ENCODE results near the gene TESK1. TPM values are rescaled to one million over a fixed set of nuclear protein-coding genes. Genes with fewer than 3 reads are reported as not detected.
"Not testable (repeated sequence)": the region's sequence is repeated elsewhere in the genome, so short reads cannot be mapped to it uniquely, and the experiment has no call there.

Gene TESK1
- total RNA-seq, 8 experiments from 2014 or later: 15.9 to 30.6 (median 23.0) TPM

DNA sequence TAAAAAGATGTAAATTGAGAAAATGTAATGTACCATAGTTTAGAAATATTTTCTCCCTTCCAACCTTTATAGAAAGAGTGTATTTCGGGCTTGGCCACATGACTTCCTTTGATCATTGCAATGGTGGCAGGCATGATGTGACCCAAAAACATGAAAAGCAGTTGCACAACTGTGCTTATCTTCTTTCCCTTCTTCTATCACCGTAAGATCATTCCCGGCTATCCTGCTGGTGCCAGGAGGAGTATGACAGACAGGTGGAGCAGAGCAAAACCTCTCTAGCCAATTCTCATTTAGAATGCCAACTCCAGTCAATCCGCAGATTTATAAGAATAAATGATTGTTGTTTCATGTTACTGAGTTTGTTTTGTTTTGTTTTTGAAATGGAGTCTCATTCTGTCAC is 10.6 kb upstream of the TESK1 start:
- in situ Hi-C loops (cut with MboI; ENCODE audit: low pct_unique_long_range_greater_than_20kb in 2 of 9, low sequenced_read_pairs in 9 of 9, unreplicated experiment in 9 of 9): no loop called here
- H3K27ac ChIP-seq: no peak overlapping the region
- no peak overlapping the region for H3K4me3 ChIP-seq
- ATAC-seq (replicated peaks in 6 of 8): no peak
- 57 to 100% (median 90%) methylated on average over 1 to 4 of the region's 4 CpGs; no CpG with 5 or more reads in 1 of the 10 experiments for whole genome bisulfite sequencing, 10 experiments
- no peaks in the 10 kb centered on the region for H3K4me1 ChIP-seq (replicated peaks in 1 of 2)

DNA sequence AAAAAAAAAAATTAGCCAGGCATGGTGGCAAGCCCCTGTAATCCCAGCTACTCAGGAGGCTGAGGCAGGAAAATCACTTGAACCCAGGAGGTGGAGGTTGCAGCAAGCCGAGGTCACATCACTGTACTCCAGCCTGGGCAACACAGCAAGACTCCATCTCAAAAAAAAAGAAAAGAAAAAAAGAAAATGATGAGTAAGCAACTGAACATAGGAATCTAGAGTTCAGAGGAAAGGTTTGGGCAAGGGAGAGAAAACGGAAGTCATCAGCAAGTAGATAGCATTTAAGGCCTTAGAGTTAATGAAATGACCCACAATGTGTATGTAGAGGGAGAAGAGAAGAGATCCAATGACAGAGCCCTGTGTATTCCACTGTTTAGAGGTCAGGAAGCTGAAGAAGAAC is 8.2 kb upstream of the TESK1 start:
- WGBS, 10 experiments: 37 to 100% (median 87%) methylated on average over 1 to 2 of the region's 2 CpGs
- H3K4me3 ChIP-seq; H3K27ac ChIP-seq; ATAC-seq (replicated peaks in 6 of 8); H3K4me1 ChIP-seq (replicated peaks in 1 of 2); in situ Hi-C loops (cut with MboI; ENCODE audit: low pct_unique_long_range_greater_than_20kb in 2 of 9, low sequenced_read_pairs in 9 of 9, unreplicated experiment in 9 of 9): not testable (repeated sequence)

DNA sequence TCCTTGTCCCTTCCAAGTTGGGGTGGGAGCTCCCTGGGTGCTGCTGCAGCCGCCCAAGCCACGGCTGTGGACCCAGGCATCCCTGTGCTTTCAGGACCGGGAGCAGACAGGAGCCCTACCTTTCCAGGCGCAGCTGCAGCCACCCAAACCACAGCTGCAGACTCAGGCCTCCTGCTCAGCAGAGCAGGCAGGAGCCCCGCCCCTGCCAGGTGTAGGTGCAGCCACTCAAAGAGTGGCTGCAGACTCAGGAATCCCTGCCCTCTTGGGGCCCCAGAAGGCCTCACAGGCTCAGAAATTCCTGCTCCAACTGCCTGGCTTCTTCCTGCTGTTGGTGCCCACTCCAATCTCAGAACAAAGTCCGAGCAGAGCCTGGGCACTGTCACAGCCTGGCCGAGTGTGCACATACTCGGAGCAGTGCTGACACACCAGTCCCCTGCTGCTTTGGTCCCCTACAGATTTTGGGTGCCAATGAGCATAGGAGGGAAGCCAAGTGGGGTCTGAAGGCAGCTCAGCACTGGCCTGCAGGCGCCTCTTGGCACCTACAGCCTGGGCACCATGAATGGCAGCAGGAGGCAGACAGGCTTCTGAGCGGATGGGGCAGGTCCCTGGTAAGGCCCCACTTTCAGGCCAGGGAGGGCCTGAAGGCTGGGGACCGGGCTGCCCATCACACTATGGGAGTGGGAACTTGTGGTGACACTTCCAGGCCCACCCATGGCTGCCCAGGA is 6.0 kb upstream of the TESK1 start:
- H3K4me1 ChIP-seq (replicated peaks in 1 of 2): peaks cover 4 to 8% of the 10 kb centered on the region in 2 donors
- no peak overlapping the region for H3K27ac ChIP-seq
- WGBS, 10 experiments: 70 to 90% (median 80%) methylated on average over 1 to 3 of the region's 11 CpGs; no CpG with 5 or more reads in 4 of the 10 experiments
- in situ Hi-C loops (cut with MboI; ENCODE audit: low pct_unique_long_range_greater_than_20kb in 2 of 9, low sequenced_read_pairs in 9 of 9, unreplicated experiment in 9 of 9): no loop called here
- ATAC-seq (replicated peaks in 6 of 8): no peak
- no peak overlapping the region for H3K4me3 ChIP-seq

DNA sequence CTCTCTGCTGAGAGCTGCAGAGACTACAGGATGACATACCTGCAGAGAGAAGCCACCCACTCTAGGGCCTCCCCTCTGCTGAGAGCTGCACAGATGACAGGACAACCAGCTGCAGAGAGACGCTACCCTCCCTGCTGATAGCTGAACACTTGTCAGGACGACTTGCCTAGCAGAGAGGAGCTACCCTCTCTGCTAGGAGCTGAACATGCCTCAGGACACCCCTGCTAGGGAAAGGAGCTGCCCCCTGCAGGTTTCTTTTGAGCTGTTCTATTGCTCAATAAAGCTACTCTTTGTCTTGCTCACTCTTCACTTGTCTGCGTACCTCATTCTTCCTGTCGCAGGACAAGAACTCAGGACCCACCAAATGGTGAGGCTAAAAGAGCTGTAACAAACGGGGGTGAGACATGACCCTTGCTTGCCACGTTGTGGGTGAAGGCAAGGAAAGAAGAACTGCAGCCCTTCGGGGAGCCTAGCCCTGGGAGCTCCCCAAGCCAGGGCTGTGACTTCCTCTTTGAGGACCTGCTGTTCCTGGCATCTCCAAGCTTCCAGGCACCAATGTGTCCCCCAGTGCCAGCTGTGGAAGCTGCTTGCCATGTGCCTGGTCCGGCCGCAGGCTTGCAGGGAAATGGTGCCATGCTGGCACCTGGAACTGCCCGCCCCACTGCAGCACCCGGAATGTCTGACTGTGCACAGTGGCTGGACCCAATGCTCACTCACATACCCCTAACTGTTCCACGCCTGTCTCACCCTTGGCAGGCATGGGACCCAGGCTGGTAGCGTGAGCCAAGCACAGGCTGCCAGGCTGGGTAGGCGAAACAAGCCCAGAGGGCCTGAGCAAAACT is 5.1 kb upstream of the TESK1 start:
- no peak for ATAC-seq (replicated peaks in 6 of 8)
- H3K27ac ChIP-seq: no peak overlapping the region
- H3K4me3 ChIP-seq: no peak overlapping the region
- 58 to 82% (median 66%) methylated on average over 2 to 9 of the region's 14 CpGs; no CpG with 5 or more reads in 3 of the 10 experiments for WGBS, 10 experiments
- in situ Hi-C loops (cut with MboI; ENCODE audit: low pct_unique_long_range_greater_than_20kb in 2 of 9, low sequenced_read_pairs in 9 of 9, unreplicated experiment in 9 of 9): loop anchor here in 1 of 9 experiments (25.0 kb wide), 1 partner anchor 88 kb away; no protein-coding TSS in a partner anchor
- peaks cover 4 to 8% of the 10 kb centered on the region in 2 donors for H3K4me1 ChIP-seq (replicated peaks in 1 of 2)

DNA sequence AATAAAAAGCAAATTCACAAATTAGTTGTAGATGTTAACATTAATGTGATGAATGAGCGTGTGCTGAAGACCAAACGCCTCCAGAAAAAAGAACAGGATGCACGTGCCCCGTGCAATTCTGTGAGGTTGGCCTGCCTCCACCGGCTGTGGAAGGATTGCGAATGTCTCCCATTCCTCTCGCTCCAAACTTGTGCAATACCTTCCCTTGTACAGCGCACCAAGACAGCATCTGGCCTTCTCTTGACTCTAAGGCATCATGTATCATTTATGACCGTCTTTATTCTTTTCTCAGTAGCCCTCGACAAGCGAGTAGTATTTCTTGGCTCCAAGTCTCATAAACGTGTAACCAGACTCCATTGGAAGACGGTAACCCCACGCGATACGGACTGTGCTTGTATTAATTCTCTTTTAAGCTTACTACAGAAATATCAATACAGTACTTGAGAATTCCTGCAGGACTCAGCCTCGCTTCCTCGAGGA is 1.5 kb upstream of the TESK1 start:
- in situ Hi-C loops (cut with MboI; ENCODE audit: low pct_unique_long_range_greater_than_20kb in 2 of 9, low sequenced_read_pairs in 9 of 9, unreplicated experiment in 9 of 9): loop anchor here in 1 of 9 experiments (25.0 kb wide), 1 partner anchor 91 kb away; no protein-coding TSS in a partner anchor
- Histone ChIP-seq H3K4me1 (replicated peaks in 1 of 2) (peaks cover 11 to 17% of the 10 kb centered on the region in 2 donors), H3K27ac (peak overlapping the region; percentile 74 to 79), H3K4me3 (peak overlapping the region; percentile 34 to 42 (median 36))
- WGBS, 10 experiments: 0 to 80% (median 19%) methylated on average over 2 to 14 of the region's 18 CpGs; no CpG with 5 or more reads in 1 of the 10 experiments
- ATAC-seq (replicated peaks in 6 of 8): peak in 4 of 8 experiments; percentile 0 to 9 (median 4)

DNA sequence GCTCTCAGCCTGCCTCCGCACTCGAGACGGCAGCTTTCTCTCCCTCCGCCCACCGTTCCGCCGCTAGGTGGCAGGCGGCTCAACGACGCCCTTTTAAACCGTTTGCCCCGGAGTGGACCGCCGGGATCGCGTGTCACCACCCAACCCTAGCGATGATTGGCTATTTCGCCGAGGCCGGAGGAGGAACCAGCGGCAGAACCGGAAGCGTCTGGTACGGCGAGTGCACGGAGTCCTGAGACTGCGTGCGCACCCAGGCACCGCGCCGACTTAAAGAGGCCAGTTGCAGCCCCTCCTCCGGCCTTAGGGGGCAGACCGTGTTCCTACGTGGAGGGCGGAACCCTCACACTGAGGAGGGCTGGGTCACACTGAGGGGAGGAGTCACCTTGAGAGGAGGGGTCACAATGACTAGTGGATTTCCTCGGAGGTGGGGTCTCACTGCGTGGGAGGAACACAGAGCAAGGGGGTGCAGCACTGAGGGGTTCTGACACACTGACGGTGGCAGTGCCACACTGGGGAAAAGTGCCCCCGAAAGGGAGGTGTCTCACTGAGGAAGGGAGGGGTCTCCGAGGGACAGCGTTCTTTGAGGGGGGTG is 980 bp upstream of the TESK1 start:
- WGBS, 10 experiments: 0% methylated on average over 3 to 9 of the region's 41 CpGs; no CpG with 5 or more reads in 6 of the 10 experiments
- in situ Hi-C loops (cut with MboI; ENCODE audit: low pct_unique_long_range_greater_than_20kb in 2 of 9, low sequenced_read_pairs in 9 of 9, unreplicated experiment in 9 of 9): loop anchor here in 1 of 9 experiments (25.0 kb wide), 1 partner anchor 92 kb away; no protein-coding TSS in a partner anchor
- H3K27ac ChIP-seq: peak overlapping the region; percentile 85 to 90
- H3K4me1 ChIP-seq (replicated peaks in 1 of 2): peaks cover 11 to 17% of the 10 kb centered on the region in 2 donors
- peak; percentile 79 to 90 (median 89) for ATAC-seq (replicated peaks in 6 of 8)
- H3K4me3 ChIP-seq: peak overlapping the region; percentile 62 to 97 (median 94)

DNA sequence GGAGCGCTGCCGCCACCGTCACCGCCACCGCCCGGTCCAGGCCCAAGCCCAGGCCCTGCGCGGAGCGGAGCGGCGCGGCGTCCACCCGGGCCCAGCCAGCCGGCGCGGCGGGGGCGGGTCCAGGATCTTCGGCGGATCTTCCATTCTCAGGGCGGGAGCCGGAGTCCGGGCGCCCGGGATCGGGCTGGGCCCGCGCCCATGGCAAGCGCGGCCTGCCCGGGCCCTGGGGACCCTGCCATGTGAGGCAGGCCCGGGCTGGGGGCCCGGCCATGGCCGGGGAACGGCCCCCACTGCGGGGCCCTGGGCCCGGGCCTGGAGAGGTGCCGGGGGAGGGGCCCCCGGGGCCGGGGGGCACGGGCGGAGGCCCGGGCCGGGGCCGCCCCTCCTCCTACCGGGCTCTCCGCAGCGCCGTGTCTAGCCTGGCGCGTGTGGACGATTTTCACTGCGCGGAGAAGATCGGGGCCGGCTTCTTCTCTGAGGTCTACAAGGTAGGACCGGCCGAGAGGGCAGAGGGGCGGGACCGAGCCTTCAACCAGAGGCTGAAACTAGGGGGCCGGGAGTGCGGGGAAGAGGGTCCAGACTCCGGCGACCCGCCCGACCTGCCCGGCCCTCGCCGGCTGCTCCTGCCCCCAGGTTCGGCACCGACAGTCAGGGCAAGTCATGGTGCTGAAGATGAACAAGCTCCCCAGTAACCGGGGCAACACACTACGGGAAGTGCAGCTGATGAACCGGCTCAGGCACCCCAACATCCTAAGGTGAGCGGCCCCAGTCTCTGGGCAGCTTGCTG is 482 bp downstream of the TESK1 start:
- in situ Hi-C loops (cut with MboI; ENCODE audit: low pct_unique_long_range_greater_than_20kb in 2 of 9, low sequenced_read_pairs in 9 of 9, unreplicated experiment in 9 of 9): loop anchor here in 1 of 9 experiments (25.0 kb wide), 1 partner anchor 93 kb away; no protein-coding TSS in a partner anchor
- peaks cover 11 to 17% of the 10 kb centered on the region in 2 donors for H3K4me1 ChIP-seq (replicated peaks in 1 of 2)
- 0 to 7% methylated on average over 3 of the region's 76 CpGs; no CpG with 5 or more reads in 8 of the 10 experiments for WGBS, 10 experiments
- peak overlapping the region; percentile 85 to 90 for H3K27ac ChIP-seq
- ATAC-seq (replicated peaks in 6 of 8): peak in 7 of 8 experiments; percentile 3 to 22 (median 5)
- peak overlapping the region; percentile 62 to 97 (median 94) for H3K4me3 ChIP-seq

DNA sequence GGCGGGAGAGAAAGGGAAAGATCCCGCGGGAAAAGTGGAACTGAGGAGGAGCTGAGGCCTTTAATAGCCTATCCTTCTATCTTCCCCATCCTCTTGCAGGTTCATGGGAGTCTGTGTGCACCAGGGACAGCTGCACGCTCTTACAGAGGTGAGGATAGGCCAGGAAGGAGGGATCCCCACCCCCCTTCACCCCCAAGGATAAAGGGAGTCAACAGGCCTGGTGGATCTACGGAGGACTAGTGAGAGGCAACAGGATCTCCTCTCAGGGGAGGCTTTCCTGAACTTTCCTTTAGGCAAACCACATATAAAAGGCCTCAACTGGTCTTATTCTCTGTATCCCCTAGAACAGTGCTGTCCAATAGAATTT is 1.1 kb downstream of the TESK1 start:
- 0 to 20% (median 0%) methylated on average over 1 to 4 of the region's 5 CpGs; no CpG with 5 or more reads in 2 of the 10 experiments for WGBS, 10 experiments
- in situ Hi-C loops (cut with MboI; ENCODE audit: low pct_unique_long_range_greater_than_20kb in 2 of 9, low sequenced_read_pairs in 9 of 9, unreplicated experiment in 9 of 9): loop anchor here in 1 of 9 experiments (25.0 kb wide), 1 partner anchor 94 kb away; no protein-coding TSS in a partner anchor
- Histone ChIP-seq H3K4me3 (peak overlapping the region; percentile 62 to 97 (median 94)), H3K27ac (peak overlapping the region; percentile 85 to 90), H3K4me1 (replicated peaks in 1 of 2) (peaks cover 11 to 17% of the 10 kb centered on the region in 2 donors)
- ATAC-seq (replicated peaks in 6 of 8): no peak

DNA sequence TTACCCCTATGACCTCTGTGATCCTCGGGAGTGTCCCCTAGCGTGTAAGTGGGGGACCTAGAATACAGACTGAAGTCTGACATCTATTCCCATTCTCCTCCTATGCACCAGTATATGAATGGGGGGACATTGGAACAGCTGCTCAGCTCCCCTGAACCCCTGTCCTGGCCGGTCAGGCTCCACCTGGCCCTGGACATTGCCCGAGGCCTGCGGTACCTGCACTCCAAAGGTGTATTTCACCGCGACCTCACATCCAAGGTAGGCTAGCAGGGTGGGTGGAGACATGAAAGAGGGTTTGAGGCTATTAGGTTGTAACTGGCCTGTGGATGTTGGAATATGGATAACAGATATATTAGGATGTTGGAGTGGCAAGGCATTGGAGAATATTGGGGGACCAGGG is 1.7 kb downstream of the TESK1 start:
- H3K4me3 ChIP-seq: peak overlapping the region in 3 of 5 donors; percentile 62 to 94 (median 93)
- in situ Hi-C loops (cut with MboI; ENCODE audit: low pct_unique_long_range_greater_than_20kb in 2 of 9, low sequenced_read_pairs in 9 of 9, unreplicated experiment in 9 of 9): loop anchor here in 1 of 9 experiments (25.0 kb wide), 1 partner anchor 94 kb away; no protein-coding TSS in a partner anchor
- 47 to 100% (median 92%) methylated on average over 1 to 4 of the region's 7 CpGs; no CpG with 5 or more reads in 2 of the 10 experiments for WGBS, 10 experiments
- H3K27ac ChIP-seq: no peak overlapping the region
- peaks cover 11 to 17% of the 10 kb centered on the region in 2 donors for H3K4me1 ChIP-seq (replicated peaks in 1 of 2)
- ATAC-seq (replicated peaks in 6 of 8): no peak

DNA sequence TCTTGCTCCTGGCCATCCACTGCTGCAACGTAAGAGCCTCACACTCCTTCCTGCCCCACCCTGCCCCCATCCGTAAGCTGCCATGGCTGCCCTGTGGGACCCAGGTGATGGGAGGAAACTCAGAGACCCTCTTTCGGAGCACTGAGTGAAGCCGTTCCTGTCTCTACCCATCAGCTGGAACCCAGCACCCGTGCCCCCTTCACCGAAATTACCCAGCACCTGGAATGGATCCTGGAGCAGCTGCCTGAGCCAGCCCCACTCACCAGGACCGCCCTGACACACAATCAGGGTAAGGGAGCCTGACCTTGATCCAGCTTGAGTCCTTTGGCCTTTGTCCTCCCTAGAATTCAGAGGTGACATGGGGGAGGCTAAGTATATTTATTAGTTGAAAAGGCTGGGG is 3.2 kb downstream of the TESK1 start:
- in situ Hi-C loops (cut with MboI; ENCODE audit: low pct_unique_long_range_greater_than_20kb in 2 of 9, low sequenced_read_pairs in 9 of 9, unreplicated experiment in 9 of 9): loop anchor here in 1 of 9 experiments (25.0 kb wide), 1 partner anchor 96 kb away; no protein-coding TSS in a partner anchor
- H3K4me3 ChIP-seq: no peak overlapping the region
- ATAC-seq (replicated peaks in 6 of 8): no peak
- 80 to 100% (median 89%) methylated on average over 1 to 3 of the region's 7 CpGs; no CpG with 5 or more reads in 6 of the 10 experiments for WGBS, 10 experiments
- H3K27ac ChIP-seq: no peak overlapping the region
- H3K4me1 ChIP-seq (replicated peaks in 1 of 2): peaks cover 7 to 11% of the 10 kb centered on the region in 2 donors

DNA sequence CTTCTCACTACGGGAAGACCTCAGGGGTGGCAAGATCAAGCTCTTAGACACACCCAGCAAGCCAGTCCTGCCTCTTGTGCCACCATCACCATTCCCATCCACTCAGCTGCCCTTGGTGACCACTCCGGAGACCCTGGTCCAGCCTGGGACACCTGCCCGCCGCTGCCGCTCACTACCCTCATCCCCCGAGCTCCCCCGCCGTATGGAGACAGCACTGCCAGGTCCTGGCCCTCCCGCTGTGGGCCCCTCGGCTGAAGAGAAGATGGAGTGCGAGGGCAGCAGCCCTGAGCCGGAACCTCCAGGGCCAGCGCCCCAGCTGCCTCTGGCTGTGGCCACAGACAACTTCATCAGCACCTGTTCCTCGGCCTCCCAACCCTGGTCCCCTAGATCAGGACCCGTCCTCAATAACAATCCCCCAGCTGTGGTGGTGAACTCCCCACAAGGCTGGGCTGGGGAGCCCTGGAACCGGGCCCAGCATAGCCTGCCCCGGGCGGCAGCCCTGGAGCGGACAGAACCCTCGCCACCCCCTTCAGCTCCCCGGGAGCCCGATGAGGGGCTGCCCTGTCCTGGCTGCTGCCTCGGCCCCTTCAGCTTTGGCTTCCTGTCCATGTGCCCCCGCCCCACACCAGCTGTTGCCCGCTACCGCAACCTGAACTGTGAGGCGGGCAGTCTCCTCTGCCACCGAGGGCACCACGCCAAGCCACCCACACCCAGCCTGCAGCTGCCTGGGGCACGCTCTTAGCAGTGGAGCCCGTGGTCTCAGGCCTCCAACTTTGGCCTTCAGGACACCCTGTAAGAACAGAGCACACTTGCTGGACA is 4.1 kb downstream of the TESK1 start:
- no peak overlapping the region for H3K27ac ChIP-seq

More for the DNA sequence above, 4.1 kb downstream of the TESK1 start:
- ATAC-seq (replicated peaks in 6 of 8): no peak
- Histone ChIP-seq H3K4me1 (replicated peaks in 1 of 2) (peaks cover 7 to 10% of the 10 kb centered on the region in 2 donors), H3K4me3 (no peak overlapping the region)
- in situ Hi-C loops (cut with MboI; ENCODE audit: low pct_unique_long_range_greater_than_20kb in 2 of 9, low sequenced_read_pairs in 9 of 9, unreplicated experiment in 9 of 9): loop anchor here in 1 of 9 experiments (25.0 kb wide), 1 partner anchor 97 kb away; no protein-coding TSS in a partner anchor
- 30 to 100% (median 100%) methylated on average over 1 to 2 of the region's 31 CpGs; no CpG with 5 or more reads in 7 of the 10 experiments for WGBS, 10 experiments
